ENCODE results near the gene CDC14B. TPM values are rescaled to one million over a fixed set of nuclear protein-coding genes. Genes with fewer than 3 reads are reported as not detected.

Gene CDC14B
- total RNA-seq, 1 experiment from 2014 or later, result 11.4 TPM

- intact Hi-C loops (cut with micrococcal nuclease), result no loop called here
- Histone ChIP-seq H3K4me2 (ENCODE audit: low read length) (no peak overlapping the region), H3K9me3 (ENCODE audit: low read length) (no peaks in the 10 kb centered on the region), H3K79me2 (ENCODE audit: low read length) (no peaks in the 10 kb centered on the region), H3K4me1 (ENCODE audit: insufficient read depth, low read length) (no peaks in the 10 kb centered on the region), H3K27me3 (ENCODE audit: low read length) (no peaks in the 10 kb centered on the region), H3K9me2 (replicated peaks; ENCODE audit: low read length) (no peaks in the 10 kb centered on the region), H3K36me3 (ENCODE audit: low read depth, low read length) (no peaks in the 10 kb centered on the region; the same call in 1 of the 2 replicates), H3K4me3 (ENCODE audit: low read length) (no peak overlapping the region), H4K20me1 (ENCODE audit: low read length) (no peaks in the 10 kb centered on the region), H3K9ac (ENCODE audit: low read length) (no peak overlapping the region), H2AFZ (ENCODE audit: low read length) (no peak overlapping the region), H3K27ac (ENCODE audit: low read length) (no peak overlapping the region), H3F3A (ENCODE audit: low read length, unreplicated experiment) (no peaks in the 10 kb centered on the region)
- CTCF ChIA-PET, result no interaction called here
- ATAC-seq, result no peak
- POLR2A ChIA-PET (ENCODE audit: unreplicated experiment), result no interaction called here
- no peak for TF ChIP-seq EZH2 (IDR thresholded peaks at IDR 0.05; ENCODE audit: low read length, unreplicated experiment)
- no peak for TF ChIP-seq EZH2phosphoT487 (IDR thresholded peaks at IDR 0.05; ENCODE audit: borderline replicate concordance, low read length)
- no peak for TF ChIP-seq CTCF (conservative IDR thresholded peaks at IDR 0.05; ENCODE audit: low read depth, low read length)
- no peak for DNase-seq
- no TSS peak for BruUV-seq (replicated peaks)
Observed at GRCh38 chr9:96512240-96512639, 107.4 kb downstream of the CDC14B start.

DNA sequence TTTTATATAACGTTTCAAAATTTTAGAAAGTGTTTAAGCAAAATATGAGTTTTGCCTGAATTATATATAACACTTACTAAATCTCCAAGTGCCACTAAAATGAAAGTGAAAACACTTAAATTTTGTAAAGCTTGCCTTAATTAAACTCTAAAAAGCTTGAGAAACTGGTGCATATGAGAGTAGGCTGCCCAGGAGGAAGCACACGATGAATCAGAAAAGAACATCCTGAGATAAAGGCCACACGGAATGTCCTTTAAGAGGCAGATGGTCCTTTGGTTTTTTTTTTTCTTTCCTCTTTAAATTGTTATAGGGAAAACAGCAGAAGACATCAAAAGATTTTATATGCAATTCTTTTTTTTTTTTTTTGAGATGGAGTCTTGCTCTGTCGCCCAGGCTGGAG is 109.4 kb downstream of the CDC14B start:
- no peak for DNase-seq
- intact Hi-C loops (cut with micrococcal nuclease), result no loop called here
- ChIA-PET CTCF (no interaction called here), POLR2A (ENCODE audit: unreplicated experiment) (no interaction called here)
- Histone ChIP-seq H3K9ac (ENCODE audit: low read length) (no peak overlapping the region), H3K4me2 (ENCODE audit: low read length) (no peak overlapping the region), H3K36me3 (ENCODE audit: low read depth, low read length) (no peaks in the 10 kb centered on the region; the same call in 1 of the 2 replicates), H3K79me2 (ENCODE audit: low read length) (no peaks in the 10 kb centered on the region), H3K4me1 (ENCODE audit: insufficient read depth, low read length) (no peaks in the 10 kb centered on the region), H2AFZ (ENCODE audit: low read length) (no peak overlapping the region), H3K9me3 (ENCODE audit: low read length) (no peaks in the 10 kb centered on the region), H3K9me2 (replicated peaks; ENCODE audit: low read length) (no peaks in the 10 kb centered on the region), H4K20me1 (ENCODE audit: low read length) (no peaks in the 10 kb centered on the region), H3K27me3 (ENCODE audit: low read length) (no peaks in the 10 kb centered on the region), H3F3A (ENCODE audit: low read length, unreplicated experiment) (no peaks in the 10 kb centered on the region), H3K27ac (ENCODE audit: low read length) (no peak overlapping the region), H3K4me3 (ENCODE audit: low read length) (no peak overlapping the region)
- TF ChIP-seq EZH2phosphoT487 (IDR thresholded peaks at IDR 0.05; ENCODE audit: borderline replicate concordance, low read length), result no peak
- BruUV-seq (replicated peaks), result no TSS peak
- ATAC-seq, result no peak

GRCh38 chr9:96509848-96510247 is 109.8 kb downstream of the CDC14B start:
- ChIA-PET POLR2A (ENCODE audit: unreplicated experiment) (no interaction called here), CTCF (no interaction called here)
- H3K27me3 ChIP-seq (ENCODE audit: low read length), result no peaks in the 10 kb centered on the region
- no peak overlapping the region for H3K4me2 ChIP-seq (ENCODE audit: low read length)
- no peaks in the 10 kb centered on the region for H4K20me1 ChIP-seq (ENCODE audit: low read length)
- no peaks in the 10 kb centered on the region for H3K9me2 ChIP-seq (replicated peaks; ENCODE audit: low read length)
- no peak overlapping the region for H3K4me3 ChIP-seq (ENCODE audit: low read length)
- intact Hi-C loops (cut with micrococcal nuclease), result no loop called here
- no peaks in the 10 kb centered on the region; the same call in 1 of the 2 replicates for H3K36me3 ChIP-seq (ENCODE audit: low read depth, low read length)
- no peaks in the 10 kb centered on the region for H3K9me3 ChIP-seq (ENCODE audit: low read length)
- TF ChIP-seq EZH2 (IDR thresholded peaks at IDR 0.05; ENCODE audit: low read length, unreplicated experiment) (no peak), EZH2phosphoT487 (IDR thresholded peaks at IDR 0.05; ENCODE audit: borderline replicate concordance, low read length) (no peak), CTCF (conservative IDR thresholded peaks at IDR 0.05; ENCODE audit: low read depth, low read length) (no peak)
- H3K9ac ChIP-seq (ENCODE audit: low read length), result no peak overlapping the region
- no peak overlapping the region for H2AFZ ChIP-seq (ENCODE audit: low read length)
- no TSS peak for BruUV-seq (replicated peaks)
- H3F3A ChIP-seq (ENCODE audit: low read length, unreplicated experiment), result no peaks in the 10 kb centered on the region
- H3K27ac ChIP-seq (ENCODE audit: low read length), result no peak overlapping the region
- DNase-seq (no peak), ATAC-seq (no peak)
- H3K4me1 ChIP-seq (ENCODE audit: insufficient read depth, low read length), result no peaks in the 10 kb centered on the region
- H3K79me2 ChIP-seq (ENCODE audit: low read length), result no peaks in the 10 kb centered on the region

Measured in PC-3 (cell line).